ENCODE measurements around the gene RAB37.

GRCh38 chr17:74775409-74776043 lies 38.5 kb downstream of the RAB37 start:
- TF ChIP-seq SNAI2 (CRISPR knock-in tag; IDR thresholded peaks at IDR 0.05) = no peak
- no peak for TF ChIP-seq ZFP3 (CRISPR knock-in tag; IDR thresholded peaks at IDR 0.05)
- TF ChIP-seq RARB (CRISPR knock-in tag; IDR thresholded peaks at IDR 0.05) = no peak
